GM21381 (cell line): ENCODE measurements around the gene FKBP3.
"Not testable (repeated sequence)": the region's sequence is repeated elsewhere in the genome, so short reads cannot be mapped to it uniquely, and the experiment has no call there.

Source experiments
- ATAC-seq: cut with Tn5 transposase; IDR thresholded peaks from one replicate; pipeline ENCODE4 v1.9.1; 2021; ENCODE audit warnings: mild to moderate bottlenecking, moderate library complexity; ENCODE audit not compliant: unreplicated experiment

Gene FKBP3

GRCh38 chr14:45134051-45134958 is at the start of gene FKBP3:
Gene FKBP3, minus strand, starts transcription at chr14:45134481. Its CDS starts 25 bp downstream, at chr14:45134456.
- peak; percentile 86 for ATAC-seq

- no peak for ATAC-seq
Measured at GRCh38 chr14:45181806-45182205, 47.5 kb upstream of the FKBP3 start.

GRCh38 chr14:45181329-45181728 is 47.0 kb upstream of the FKBP3 start:
- ATAC-seq: no peak

- no peak for ATAC-seq
Measured at GRCh38 chr14:45177076-45177475, 42.8 kb upstream of the FKBP3 start.

GRCh38 chr14:45169906-45170305 is 35.6 kb upstream of the FKBP3 start:
- no peak for ATAC-seq

GRCh38 chr14:45156067-45156466 is 21.8 kb upstream of the FKBP3 start:
- ATAC-seq: no peak

GRCh38 chr14:45150386-45150890 is 16.2 kb upstream of the FKBP3 start:
- no peak for ATAC-seq

- no peak for ATAC-seq
Measured at GRCh38 chr14:45149602-45150001, 15.3 kb upstream of the FKBP3 start.

- ATAC-seq: peak; percentile 48
Measured at GRCh38 chr14:45145214-45145613, 10.9 kb upstream of the FKBP3 start.

GRCh38 chr14:45144658-45145057 is 10.4 kb upstream of the FKBP3 start:
- peak; percentile 64 for ATAC-seq

- not testable (repeated sequence) for ATAC-seq
Measured at GRCh38 chr14:45142083-45142482, 7.8 kb upstream of the FKBP3 start.

GRCh38 chr14:45140661-45141187 is 6.4 kb upstream of the FKBP3 start:
- ATAC-seq: no peak

GRCh38 chr14:45136399-45136798 is 2.1 kb upstream of the FKBP3 start:
- no peak for ATAC-seq

GRCh38 chr14:45135659-45136395 is 1.5 kb upstream of the FKBP3 start, which contains the start of gene FANCM:
Gene FANCM, plus strand, starts transcription at chr14:45135930. Its CDS starts 102 bp downstream, at chr14:45136032.
- ATAC-seq: peak; percentile 40

GRCh38 chr14:45135156-45135555 is 875 bp upstream of the FKBP3 start:
- ATAC-seq: no peak

- no peak for ATAC-seq
Measured at GRCh38 chr14:45133683-45134050, 614 bp downstream of the FKBP3 start.

GRCh38 chr14:45128963-45129629 is 5.2 kb downstream of the FKBP3 start:
- no peak for ATAC-seq

GRCh38 chr14:45125754-45126153 is 8.5 kb downstream of the FKBP3 start:
- ATAC-seq: no peak

GRCh38 chr14:45123271-45123670 is 11.0 kb downstream of the FKBP3 start:
- no peak for ATAC-seq

- no peak for ATAC-seq
Measured at GRCh38 chr14:45120096-45120495, 14.2 kb downstream of the FKBP3 start.

- ATAC-seq: no peak
Measured at GRCh38 chr14:45118594-45118993, 15.7 kb downstream of the FKBP3 start.
